GM21526 (cell line): Measurements from ENCODE around the gene PPP1R12B.
"Not testable (repeated sequence)": the region's sequence is repeated elsewhere in the genome, so short reads cannot be mapped to it uniquely, and the experiment has no call there.

Source experiments
- ATAC-seq: cut with Tn5 transposase; IDR thresholded peaks from one replicate; pipeline ENCODE4 v1.9.1; 2021; ENCODE audit warnings: moderate library complexity; ENCODE audit not compliant: unreplicated experiment, low FRiP score

PPP1R12B gene

GRCh38 chr1:202624088-202624780, 275.7 kb downstream of the PPP1R12B start:
- no peak for ATAC-seq

GRCh38 chr1:202624781-202625108, 276.2 kb downstream of the PPP1R12B start:
- no peak for ATAC-seq

GRCh38 chr1:202625416-202626360, 277.2 kb downstream of the PPP1R12B start:
- ATAC-seq: no peak

GRCh38 chr1:202627036-202627435, 278.5 kb downstream of the PPP1R12B start:
- not testable (repeated sequence) for ATAC-seq

- ATAC-seq: no peak
Measured at GRCh38 chr1:202627841-202628565, 279.5 kb downstream of the PPP1R12B start.

GRCh38 chr1:202628646-202629215, 280.2 kb downstream of the PPP1R12B start:
- no peak for ATAC-seq

- ATAC-seq: not testable (repeated sequence)
Measured at GRCh38 chr1:202629257-202629811, 280.8 kb downstream of the PPP1R12B start.

GRCh38 chr1:202630096-202630495, 281.6 kb downstream of the PPP1R12B start:
- not testable (repeated sequence) for ATAC-seq

GRCh38 chr1:202630541-202630940, 282.0 kb downstream of the PPP1R12B start:
- ATAC-seq: no peak

GRCh38 chr1:202631076-202631923, 282.8 kb downstream of the PPP1R12B start:
- ATAC-seq: no peak

- ATAC-seq: no peak
Measured at GRCh38 chr1:202632241-202632640, 283.7 kb downstream of the PPP1R12B start.

- ATAC-seq: not testable (repeated sequence)
Measured at GRCh38 chr1:202636171-202636570, 287.7 kb downstream of the PPP1R12B start.

GRCh38 chr1:202637321-202638018, 289.0 kb downstream of the PPP1R12B start:
- ATAC-seq: not testable (repeated sequence)

- ATAC-seq: no peak
Measured at GRCh38 chr1:202638019-202638700, 289.7 kb downstream of the PPP1R12B start.

GRCh38 chr1:202638701-202639305, 290.3 kb downstream of the PPP1R12B start:
- ATAC-seq: not testable (repeated sequence)

- no peak for ATAC-seq
Measured at GRCh38 chr1:202639500-202639899, 291.0 kb downstream of the PPP1R12B start.

GRCh38 chr1:202642212-202642611, 293.7 kb downstream of the PPP1R12B start:
- ATAC-seq: no peak
